Fibroblast of villous mesenchyme (primary cell): Measurements from ENCODE around the gene EPHA4. TPM values are rescaled to one million over a fixed set of nuclear protein-coding genes. Genes with fewer than 3 reads are reported as not detected.
A peak's percentile ranks its signal among the peaks of the same experiment; 100 is the strongest.

Experiments used
- DNase-seq: peaks from one replicate; pipeline ENCODE4 v3.0.0-alpha.2; 2010; ENCODE audit warnings: low read depth
- H3K4me3 ChIP-seq: 2 replicates; pipeline ENCODE4 v1.5.1; 2011; ENCODE audit warnings: low read depth, mild to moderate bottlenecking, low read length
- CTCF ChIP-seq: IDR thresholded peaks from 2 replicates; pipeline ENCODE4 v1.5.1; 2012; ENCODE audit warnings: low read depth, mild to moderate bottlenecking, low read length; ENCODE audit not compliant: insufficient read depth
- total RNA-seq: library from RNA; depleted of rRNA; stranded (reverse); fragments of >200 nt; gene quantifications from 2 replicates; pipeline ENCODE4 v1.2.3, GENCODE V29; 2012

Gene EPHA4
- total RNA-seq, 1 donor = 17.3 TPM

GRCh38 chr2:221380062-221380461 is 192.0 kb downstream of the EPHA4 start:
- TF ChIP-seq CTCF = no peak
- no peak for DNase-seq

GRCh38 chr2:221377597-221377996 is 194.5 kb downstream of the EPHA4 start:
- no peak for TF ChIP-seq CTCF
- no peak overlapping the region for H3K4me3 ChIP-seq
- no peak for DNase-seq

More at GRCh38 chr2:221380062-221380461, 192.0 kb downstream of the EPHA4 start:
- no peak overlapping the region for H3K4me3 ChIP-seq

- TF ChIP-seq CTCF = no peak
- DNase-seq = no peak
- H3K4me3 ChIP-seq = no peak overlapping the region
These were observed 195.0 kb downstream of the EPHA4 start for GRCh38 chr2:221377066-221377465.

- TF ChIP-seq CTCF = no peak
- DNase-seq = no peak
- no peak overlapping the region for H3K4me3 ChIP-seq
These were observed 197.9 kb downstream of the EPHA4 start for GRCh38 chr2:221374234-221374633.

GRCh38 chr2:221372907-221373306 is 199.2 kb downstream of the EPHA4 start:
- no peak for TF ChIP-seq CTCF
- no peak overlapping the region for H3K4me3 ChIP-seq
- no peak for DNase-seq

GRCh38 chr2:221372159-221372884 is 199.8 kb downstream of the EPHA4 start:
- H3K4me3 ChIP-seq = no peak overlapping the region
- no peak for DNase-seq
- peak; percentile 1 for TF ChIP-seq CTCF

GRCh38 chr2:221371347-221371746 is 200.8 kb downstream of the EPHA4 start:
- no peak for DNase-seq
- H3K4me3 ChIP-seq = no peak overlapping the region
- no peak for TF ChIP-seq CTCF
